NCI-H748 (cell line): ENCODE measurements around the gene CD302.
"Not testable (repeated sequence)": the region's sequence is repeated elsewhere in the genome, so short reads cannot be mapped to it uniquely, and the experiment has no call there.

Experiments used
- DNase-seq: peaks from one replicate; lab custom pipeline; 2025; ENCODE audit not compliant: unreplicated experiment; lab: John Stamatoyannopoulos, UW

CD302 gene

GRCh38 chr2:159795841-159796690 is 1.9 kb downstream of the CD302 start:
- DNase-seq, result no peak

GRCh38 chr2:159793326-159793725 is 4.7 kb downstream of the CD302 start:
- DNase-seq, result no peak

GRCh38 chr2:159792599-159792998 is 5.4 kb downstream of the CD302 start:
- no peak for DNase-seq

GRCh38 chr2:159792036-159792435 is 6.0 kb downstream of the CD302 start:
- DNase-seq, result no peak

GRCh38 chr2:159790323-159790722 is 7.7 kb downstream of the CD302 start:
- no peak for DNase-seq

GRCh38 chr2:159788253-159788652 is 9.8 kb downstream of the CD302 start:
- DNase-seq, result peak; percentile 81

GRCh38 chr2:159787647-159788046 is 10.4 kb downstream of the CD302 start:
- DNase-seq, result not testable (repeated sequence)

GRCh38 chr2:159786938-159787337 is 11.1 kb downstream of the CD302 start:
- no peak for DNase-seq

GRCh38 chr2:159785195-159785594 is 12.8 kb downstream of the CD302 start:
- no peak for DNase-seq

GRCh38 chr2:159784744-159785143 is 13.3 kb downstream of the CD302 start:
- not testable (repeated sequence) for DNase-seq

- no peak for DNase-seq
Measured at GRCh38 chr2:159783556-159783955, 14.5 kb downstream of the CD302 start.

GRCh38 chr2:159776321-159776720 is 21.7 kb downstream of the CD302 start:
- no peak for DNase-seq

GRCh38 chr2:159775021-159775420 is 23.0 kb downstream of the CD302 start:
- DNase-seq, result no peak

GRCh38 chr2:159774370-159774990 is 23.5 kb downstream of the CD302 start:
- no peak for DNase-seq

- no peak for DNase-seq
Measured at GRCh38 chr2:159773886-159774285, 24.1 kb downstream of the CD302 start.

GRCh38 chr2:159773426-159773825 is 24.6 kb downstream of the CD302 start:
- no peak for DNase-seq

GRCh38 chr2:159769147-159769546 is 28.9 kb downstream of the CD302 start:
- no peak for DNase-seq

- DNase-seq, result no peak
Measured at GRCh38 chr2:159762075-159762474, 35.9 kb downstream of the CD302 start.

- DNase-seq, result no peak
Measured at GRCh38 chr2:159760326-159760725, 37.7 kb downstream of the CD302 start.

- DNase-seq, result no peak
Measured at GRCh38 chr2:159759577-159759976, 38.4 kb downstream of the CD302 start.

- no peak for DNase-seq
Measured at GRCh38 chr2:159758686-159759085, 39.3 kb downstream of the CD302 start.

- no peak for DNase-seq
Measured at GRCh38 chr2:159758239-159758638, 39.8 kb downstream of the CD302 start.
